Left renal pelvis (tissue), 4 donors: ENCODE measurements around the gene HERPUD1. TPM values are rescaled to one million over a fixed set of nuclear protein-coding genes. Genes with fewer than 3 reads are reported as not detected.

Experiments used
- DNase-seq, 4 donors: peaks; one replicate each; pipeline ENCODE4 v3.0.0-alpha.2; 2013; ENCODE audit warnings: low read depth in 4 of 4, low spot score in 3 of 4
- polyA plus RNA-seq, 4 donors: library from polyadenylated mRNA; unstranded; fragments of 120-200 nt; gene quantifications; one replicate each; pipeline ENCODE4 v1.2.1, GENCODE V29; 2013; ENCODE audit not compliant: insufficient read length in 4 of 4

Gene HERPUD1
- polyA plus RNA-seq, 4 donors, result 120 to 241 (median 132) TPM

DNA sequence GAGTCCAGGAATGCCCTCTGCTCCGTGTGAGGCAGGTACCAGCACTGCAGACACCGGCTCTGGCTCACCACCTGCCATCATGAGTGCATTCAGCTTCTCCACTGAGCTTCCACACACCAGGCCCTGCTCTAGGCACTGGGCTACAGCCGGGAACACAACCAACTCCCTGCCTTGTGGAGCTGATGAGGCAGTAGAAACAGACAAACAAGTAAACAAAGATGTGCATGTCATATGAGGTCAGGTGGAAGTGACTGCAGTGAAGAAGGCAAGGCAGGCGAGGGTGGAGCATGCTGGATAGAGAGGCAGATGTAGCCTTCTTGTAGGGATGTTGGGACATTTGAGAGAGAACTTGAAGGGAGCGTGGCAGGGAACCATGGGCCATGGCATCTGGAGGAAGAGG is 62.4 kb downstream of the HERPUD1 start:
- DNase-seq, result no peak

Other genes starting within 250 kb of the HERPUD1 start
- 10 to 100 TPM; 16.7 to 48.4 (median 22.0) TPM for gene MT1X, start 249.7 kb upstream of the HERPUD1 start, polyA plus RNA-seq
- 10 to 100 TPM; 50.1 to 94.4 (median 79.9) TPM for gene NUP93, start 202.0 kb upstream of the HERPUD1 start, polyA plus RNA-seq
- 10 to 100 TPM in 3 of 4 donors, 1 to 10 TPM in 1; 1.3 to 37.8 (median 35.0) TPM for gene SLC12A3, start 66.9 kb upstream of the HERPUD1 start, polyA plus RNA-seq
- gene CETP, start 29.8 kb downstream of the HERPUD1 start, polyA plus RNA-seq, result 10 to 100 TPM in 3 of 4 donors, 1 to 10 TPM in 1; 7.3 to 13.4 (median 11.4) TPM
- 1 to 10 TPM; 2.3 to 3.9 (median 3.1) TPM for gene NLRC5, start 57.4 kb downstream of the HERPUD1 start, polyA plus RNA-seq
- 10 to 100 TPM; 33.2 to 50.3 (median 38.2) TPM for gene CPNE2, start 160.4 kb downstream of the HERPUD1 start, polyA plus RNA-seq